GM19395 (cell line): ENCODE results near the gene TANGO2.

ENCODE experiments used
- ATAC-seq: cut with Tn5 transposase; IDR thresholded peaks from one replicate; pipeline ENCODE4 v1.9.1; 2021; ENCODE audit warnings: mild to moderate bottlenecking, moderate library complexity; ENCODE audit not compliant: unreplicated experiment

Gene TANGO2

DNA sequence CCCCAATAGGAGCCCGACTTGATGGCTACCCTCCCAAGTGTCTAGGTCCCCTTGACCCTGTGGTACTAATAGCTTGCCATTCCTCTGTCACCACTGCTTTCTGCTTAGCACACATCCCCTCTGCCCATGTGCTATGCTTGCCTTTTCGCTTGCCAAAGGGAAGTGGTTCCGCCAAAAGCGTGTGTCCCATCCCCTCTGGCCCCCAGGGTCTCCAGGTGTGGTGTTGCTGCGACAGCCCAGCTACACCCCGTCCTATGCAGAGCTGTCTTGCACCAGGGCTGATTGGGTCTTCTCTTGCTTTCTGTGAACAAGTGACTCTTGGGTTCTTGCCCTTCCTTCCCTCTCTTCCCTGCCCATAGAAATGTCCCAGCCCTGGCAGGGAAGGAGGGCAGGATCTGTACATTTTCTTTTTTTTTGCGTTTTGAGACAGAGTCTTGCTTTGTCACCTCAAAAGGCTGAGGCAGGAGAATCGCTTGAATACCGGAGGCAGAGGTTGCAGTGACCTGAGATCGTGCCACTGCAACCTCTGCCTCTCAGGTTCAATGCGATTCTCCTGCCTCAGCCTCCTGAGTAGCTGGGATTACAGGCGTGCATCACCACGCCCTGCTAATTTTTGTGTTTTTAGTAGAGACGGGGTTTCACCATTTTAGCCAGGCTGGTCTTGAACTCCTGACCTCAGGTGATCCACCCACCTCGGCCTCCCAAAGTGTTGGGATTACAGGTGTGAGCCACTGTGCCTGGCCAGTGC is 3.9 kb downstream of the TANGO2 start:
- ATAC-seq: no peak

DNA sequence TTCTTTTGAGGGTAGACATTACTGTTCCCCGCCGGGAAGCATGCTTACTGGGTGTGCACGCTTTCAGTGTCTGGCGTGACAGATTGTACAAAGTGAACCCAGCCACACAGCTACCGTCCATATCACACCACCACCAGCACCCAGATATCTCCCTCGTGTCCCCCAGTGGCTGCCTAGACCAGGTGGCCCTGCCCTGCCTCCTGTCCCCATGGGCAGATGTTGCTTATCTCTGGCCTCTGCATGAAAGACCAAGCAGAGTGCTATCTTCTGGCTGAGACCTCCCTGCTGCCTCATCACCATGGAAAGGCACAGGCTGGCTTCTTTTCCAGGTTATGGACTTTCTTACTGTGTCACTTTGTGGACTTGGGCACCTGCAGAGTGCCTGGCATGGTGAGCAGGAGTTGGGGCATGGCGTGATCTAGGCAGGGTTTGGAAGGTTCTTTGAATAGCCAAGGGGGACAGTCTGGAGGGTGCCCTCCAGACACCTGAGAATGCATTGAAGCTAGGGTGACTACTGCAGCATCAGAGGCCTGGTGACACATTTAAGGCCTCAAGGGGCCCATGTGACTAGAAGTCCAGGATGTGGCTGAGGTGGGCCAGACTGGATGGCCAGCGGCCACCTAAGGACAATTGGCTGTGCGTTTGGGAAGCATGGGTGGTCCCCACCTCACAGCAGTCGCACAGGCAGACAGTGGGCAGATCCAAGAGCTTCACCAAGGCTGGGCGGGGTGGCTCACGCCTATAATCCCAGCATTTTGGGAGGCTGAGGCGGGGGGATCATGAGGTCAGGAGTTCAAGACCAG is 4.7 kb downstream of the TANGO2 start:
- no peak for ATAC-seq

DNA sequence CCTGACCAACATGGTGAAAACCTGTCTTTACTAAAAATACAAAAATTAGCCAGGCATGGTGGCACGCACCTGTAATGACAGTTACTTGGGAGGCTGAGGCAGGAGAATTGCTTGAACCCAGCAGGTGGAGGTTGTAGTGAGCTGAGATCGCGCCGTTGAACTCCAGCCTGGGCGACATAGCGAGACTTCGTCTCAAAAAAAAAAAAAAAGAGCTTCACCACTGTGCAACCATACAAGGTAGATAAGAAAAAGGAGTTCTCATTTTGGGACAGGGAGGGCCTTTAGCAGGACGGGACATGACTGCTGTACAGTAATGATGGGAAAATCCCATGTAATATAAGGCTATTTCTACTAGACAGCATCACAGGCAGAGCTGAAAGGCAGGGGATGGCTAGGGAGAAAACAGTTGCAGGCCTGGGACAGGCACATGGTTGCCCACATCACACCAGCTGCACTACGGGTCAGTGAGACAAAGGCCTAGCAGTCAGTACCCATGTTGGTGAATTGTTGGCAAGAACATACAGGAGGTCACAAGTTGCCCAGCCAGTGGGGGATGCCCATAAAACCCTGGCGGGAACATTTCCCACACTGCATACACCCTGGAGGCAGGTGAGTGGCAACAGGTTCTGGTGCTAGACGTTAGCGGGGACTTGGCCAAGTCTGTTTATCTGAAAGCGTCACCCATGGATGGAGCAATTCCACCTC is 5.4 kb downstream of the TANGO2 start:
- ATAC-seq: no peak

DNA sequence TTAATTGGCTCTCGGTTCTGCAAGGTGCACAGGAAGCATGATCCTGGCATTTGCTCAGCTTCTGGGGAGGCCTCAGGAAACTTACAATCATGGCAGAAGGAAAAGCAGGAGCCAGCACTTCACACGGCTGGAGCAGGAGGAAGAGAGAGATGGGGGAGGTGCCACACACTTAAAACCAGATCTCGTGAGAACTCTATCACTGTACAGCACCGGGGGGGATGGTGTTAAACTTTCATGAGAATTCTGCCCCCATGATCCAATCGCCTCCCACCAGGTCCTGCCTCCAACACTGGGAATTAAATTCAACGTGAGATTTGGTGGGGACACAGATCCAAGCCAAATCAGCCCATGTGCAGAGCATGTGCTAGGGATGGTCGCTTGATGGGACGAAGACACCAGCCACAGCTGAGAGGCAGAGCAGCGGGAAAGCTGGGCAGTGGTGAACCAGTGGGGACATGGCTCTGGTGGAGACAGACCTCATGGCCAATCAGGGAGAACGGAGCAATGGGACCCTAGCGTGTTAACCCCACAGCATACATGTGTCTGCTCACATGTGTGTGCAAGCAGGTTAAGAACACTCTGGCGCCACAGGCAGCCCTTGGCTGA is 6.2 kb downstream of the TANGO2 start:
- ATAC-seq: no peak

DNA sequence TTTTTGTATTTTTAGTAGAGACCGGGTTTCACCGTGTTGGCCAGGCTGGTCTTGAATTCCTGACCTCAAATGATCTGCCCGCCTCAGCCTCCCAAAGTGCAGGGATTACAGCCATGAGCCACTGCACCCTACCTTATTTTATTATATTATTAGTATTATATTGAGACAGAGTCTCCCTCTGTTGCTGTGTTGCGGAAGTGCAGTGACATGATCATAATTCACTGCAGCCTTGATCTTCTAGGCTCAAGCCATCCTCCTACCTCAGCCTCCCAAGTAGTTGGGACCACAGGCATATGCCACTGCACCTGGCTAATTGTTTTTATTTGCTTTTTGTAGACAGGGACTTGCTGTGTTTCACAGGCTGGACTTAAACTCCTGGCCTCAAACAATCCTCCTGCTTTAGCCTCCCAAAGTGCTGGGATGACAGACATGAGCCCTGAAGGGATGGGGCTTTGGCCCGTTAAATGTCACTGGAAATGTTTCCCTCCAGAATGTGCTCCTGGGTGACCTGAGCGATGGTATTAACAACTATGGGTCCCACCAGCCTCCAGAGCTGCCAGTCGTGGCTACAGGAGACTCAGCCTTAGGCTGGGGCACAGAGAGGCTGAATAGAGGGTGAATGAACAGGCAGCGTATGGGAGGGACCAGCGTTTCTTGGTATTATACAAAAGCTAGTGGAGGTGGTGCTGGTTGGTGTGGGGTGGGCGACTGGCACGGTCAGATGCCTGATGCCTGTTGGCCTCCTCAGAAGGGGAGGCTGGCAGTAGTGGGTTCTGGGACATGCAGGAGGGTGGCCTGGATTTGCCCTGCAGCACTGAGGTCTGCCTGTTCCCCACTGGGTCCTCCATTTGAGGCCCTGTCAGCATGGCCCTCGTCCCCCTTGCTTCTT is 7.3 kb downstream of the TANGO2 start:
- no peak for ATAC-seq

DNA sequence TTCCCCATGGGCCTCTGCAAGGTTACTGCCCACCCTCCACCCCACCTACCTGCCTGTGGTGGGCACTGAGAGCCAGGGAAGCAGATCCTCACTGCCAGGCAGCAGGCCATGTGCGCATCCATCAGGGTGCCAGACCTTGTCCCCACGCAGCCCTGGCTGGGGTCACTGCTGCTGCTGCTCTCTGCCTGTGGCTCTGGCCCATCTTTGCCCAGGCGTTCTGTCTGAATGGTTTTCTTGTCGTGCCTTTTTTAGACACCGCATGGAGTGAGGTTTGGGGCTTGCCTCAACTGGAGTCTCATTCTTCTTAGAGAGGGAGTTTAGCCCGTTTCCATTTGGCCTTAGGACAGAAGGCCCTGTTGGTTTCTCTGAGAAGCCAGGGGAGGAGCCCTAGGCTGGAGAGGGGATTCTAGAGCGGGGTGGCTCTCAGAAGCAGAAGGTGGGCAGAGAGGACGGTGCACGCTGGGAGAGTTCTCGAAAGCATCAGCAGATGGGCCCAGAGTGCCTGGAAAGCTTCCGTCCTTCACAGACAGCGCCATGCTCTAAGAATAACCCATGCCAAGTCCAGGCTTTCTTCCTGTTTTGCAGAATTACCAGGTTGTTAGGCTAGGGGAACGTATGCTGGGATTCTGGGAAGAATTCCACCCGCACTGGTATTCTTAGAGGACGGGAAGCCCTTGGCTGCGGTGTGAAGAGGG is 8.1 kb downstream of the TANGO2 start:
- no peak for ATAC-seq

DNA sequence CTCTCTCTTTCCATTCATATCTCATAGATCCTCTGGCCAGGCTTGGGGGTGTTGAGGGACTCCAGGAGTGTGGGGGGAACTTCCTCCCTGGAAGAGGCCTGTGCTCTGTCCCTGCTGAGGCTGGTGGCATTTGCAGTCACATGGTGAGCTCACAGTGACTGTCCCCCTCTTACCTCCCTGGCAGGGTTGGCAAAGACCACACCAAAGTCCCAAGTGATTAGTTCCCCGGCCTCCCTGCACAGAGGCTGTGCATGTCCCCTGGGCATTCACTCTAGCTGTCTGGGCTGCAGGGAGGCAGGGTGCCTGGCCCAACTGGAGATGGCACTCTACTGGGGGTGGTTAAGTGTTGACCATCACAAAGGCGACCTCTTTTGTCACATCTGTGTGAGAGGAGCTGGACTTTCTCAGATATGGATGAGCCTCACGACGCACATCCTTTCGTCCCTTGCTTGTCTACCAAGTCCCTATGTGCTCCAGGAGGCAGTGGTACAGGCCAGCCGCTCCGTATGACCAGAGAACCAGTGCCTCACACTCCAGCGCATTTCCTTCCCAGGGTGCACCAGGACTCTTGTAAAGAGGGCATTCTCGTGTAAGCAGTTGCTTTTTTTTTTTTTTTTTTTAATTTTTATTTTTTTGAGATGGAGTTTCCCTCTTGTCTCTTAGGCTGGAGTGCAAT is 8.8 kb downstream of the TANGO2 start:
- ATAC-seq: no peak

DNA sequence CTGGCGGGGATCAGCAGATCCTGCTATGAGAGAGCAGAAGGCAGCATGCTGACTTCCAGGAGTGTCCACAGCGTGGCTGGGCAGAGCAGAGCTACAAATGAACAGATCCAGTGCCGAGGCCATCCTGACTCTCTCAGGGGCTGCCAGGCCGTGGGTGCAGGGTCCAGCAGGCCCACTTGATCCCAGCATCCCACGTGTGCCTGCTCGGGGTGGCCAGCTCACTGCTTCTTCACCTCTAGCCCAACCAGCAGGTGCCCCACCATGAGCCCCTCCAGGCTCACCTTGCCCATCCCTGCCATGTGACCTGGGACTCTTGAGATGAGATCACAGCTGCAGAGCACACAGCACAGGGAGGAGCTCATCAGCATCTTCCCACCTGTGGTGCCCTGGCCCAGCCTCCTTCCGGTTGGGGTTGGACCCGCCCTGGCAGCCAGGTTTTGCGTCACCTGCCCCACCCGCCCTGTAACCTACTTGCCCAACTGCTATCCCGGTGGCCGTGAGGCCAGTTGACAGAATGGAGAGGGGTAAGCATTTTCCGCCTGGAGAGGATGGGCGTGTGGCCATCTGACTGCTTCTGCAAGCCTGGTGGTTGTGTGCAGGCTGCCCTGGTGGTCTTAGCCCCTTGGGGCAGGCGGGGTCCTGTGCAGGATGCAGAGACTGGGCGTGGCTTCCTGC is 11.0 kb downstream of the TANGO2 start:
- no peak for ATAC-seq

DNA sequence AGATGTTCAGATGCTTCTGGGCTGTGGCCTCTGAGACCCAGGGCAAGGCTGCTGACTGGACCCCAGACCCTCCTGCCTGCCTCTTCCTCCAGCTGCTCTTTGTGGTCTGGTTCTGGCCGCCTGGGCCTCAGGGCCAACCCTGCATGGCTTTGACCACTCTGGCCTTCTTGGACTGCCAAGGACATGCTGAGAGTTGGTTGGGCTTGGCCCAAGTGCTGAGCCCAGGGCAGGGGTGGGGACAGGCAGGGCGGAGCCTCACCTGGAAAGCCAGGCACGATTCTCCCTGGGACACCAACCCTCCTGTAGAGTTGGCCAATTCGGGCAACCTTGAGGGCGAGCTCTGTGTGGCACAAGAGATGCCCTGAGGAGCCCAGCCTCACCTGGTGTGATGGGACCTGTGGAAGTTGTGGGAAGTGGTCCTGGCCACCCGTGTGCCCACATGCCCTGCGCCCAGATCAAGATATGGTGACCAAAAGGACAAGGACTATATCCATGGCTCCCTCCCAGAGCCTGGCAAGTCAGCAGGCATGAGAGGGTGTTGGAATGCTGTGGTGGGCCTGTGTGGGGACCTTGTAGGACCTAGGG is 11.6 kb downstream of the TANGO2 start:
- ATAC-seq: no peak

DNA sequence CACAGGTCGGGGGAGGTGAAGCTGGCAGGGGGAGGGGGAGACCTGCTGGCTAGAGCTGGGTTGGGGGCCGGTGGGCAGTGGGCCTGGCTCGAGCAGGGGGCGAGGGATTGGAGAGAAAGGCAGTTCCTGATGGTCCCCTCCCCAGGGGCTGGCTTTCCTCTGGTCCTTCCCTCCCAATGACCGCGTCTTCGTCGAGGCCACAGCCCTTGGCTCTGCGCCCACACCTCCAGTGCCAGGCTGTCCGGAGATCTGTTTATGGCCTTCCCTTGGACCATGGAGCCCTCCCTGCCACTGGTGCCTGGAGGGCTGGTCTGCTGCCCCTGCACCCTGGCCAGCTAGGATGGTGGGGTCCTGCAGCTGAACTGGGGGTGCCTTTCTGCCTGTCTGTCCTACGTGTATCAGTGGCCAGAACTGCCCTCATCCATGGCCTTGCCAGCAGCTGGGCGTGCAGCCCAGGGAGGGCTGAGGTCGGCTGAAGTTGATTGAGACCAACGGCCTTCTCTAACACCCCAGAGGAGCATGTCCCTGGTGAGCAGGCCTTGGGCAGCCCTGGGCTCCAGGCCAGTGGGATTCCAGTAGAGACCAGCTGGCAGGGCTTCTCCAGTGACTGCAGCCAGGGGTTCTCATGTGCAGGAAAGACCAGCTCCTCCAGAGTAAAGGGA is 12.3 kb downstream of the TANGO2 start:
- no peak for ATAC-seq

DNA sequence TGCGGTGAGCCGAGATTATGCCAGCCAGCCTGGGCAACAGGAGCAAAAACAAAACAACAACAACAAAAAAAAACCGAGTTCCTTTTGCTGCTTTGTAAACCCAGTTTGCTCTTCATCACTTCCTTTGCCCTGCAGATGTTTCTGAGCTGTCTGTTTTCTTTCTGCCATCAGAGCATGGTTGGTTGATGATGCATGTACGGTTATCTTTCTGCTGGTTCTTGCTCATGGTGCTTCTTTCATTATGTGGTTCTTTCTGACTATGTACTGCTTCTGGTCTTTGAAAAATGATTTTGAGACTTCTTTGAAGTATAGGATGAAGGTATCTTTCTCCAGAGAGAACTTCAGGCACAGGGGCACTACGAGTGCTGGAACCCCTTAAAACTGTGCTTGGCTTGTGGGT is 13.2 kb downstream of the TANGO2 start:
- ATAC-seq: no peak

DNA sequence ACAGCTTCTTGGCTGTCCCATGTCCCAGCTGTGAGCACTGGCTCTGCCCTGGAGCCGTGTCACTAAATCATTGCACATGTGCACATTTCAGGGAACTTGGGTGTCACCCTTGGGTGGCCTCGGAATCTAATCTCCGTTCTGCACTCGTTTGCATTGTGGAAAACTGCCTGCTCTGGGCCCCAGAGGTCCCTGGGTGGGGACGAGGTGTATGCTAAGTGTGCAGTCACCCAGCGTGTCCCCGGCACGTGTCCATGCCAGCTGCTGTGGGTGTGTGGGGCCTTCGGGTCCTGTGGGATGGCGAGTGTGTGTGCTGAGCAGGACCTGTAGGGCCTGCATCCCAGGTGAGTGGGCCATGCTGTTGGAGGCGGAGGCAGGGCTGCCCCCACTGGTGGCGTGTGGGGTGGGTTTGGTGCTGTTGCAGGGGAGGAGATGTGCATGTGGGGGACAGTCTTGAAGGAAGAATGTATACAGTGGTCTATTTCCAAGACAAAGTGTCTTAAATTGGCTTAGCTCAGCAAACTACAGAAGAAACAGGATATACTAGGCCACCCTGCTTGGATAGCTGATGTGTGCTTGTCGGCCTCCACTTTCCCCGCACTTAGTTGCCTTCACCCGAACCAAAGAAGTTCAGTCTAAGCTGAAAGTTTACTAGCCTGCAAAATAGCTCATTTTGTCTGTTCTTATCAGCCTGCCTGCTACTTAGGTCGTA is 14.6 kb downstream of the TANGO2 start:
- ATAC-seq: no peak

DNA sequence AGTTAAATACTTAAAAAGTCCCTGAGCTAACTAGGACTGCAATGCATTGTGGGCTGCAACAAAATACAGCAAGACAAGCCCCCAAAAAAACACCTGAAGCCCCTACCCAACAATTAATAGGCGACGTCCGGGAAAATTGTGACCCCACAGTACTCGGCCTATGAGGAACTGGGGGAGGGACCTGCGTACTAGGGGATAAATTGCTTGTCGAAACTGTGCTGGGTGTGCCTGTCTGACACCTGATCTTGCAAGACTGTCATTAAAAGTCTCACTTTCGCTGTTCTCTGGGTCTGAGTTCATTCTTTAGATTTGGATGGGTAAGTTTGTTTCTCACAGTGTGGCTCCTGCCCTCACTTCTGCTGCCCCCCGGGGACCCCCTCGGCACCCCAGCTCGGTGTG is 15.2 kb downstream of the TANGO2 start:
- ATAC-seq: no peak

DNA sequence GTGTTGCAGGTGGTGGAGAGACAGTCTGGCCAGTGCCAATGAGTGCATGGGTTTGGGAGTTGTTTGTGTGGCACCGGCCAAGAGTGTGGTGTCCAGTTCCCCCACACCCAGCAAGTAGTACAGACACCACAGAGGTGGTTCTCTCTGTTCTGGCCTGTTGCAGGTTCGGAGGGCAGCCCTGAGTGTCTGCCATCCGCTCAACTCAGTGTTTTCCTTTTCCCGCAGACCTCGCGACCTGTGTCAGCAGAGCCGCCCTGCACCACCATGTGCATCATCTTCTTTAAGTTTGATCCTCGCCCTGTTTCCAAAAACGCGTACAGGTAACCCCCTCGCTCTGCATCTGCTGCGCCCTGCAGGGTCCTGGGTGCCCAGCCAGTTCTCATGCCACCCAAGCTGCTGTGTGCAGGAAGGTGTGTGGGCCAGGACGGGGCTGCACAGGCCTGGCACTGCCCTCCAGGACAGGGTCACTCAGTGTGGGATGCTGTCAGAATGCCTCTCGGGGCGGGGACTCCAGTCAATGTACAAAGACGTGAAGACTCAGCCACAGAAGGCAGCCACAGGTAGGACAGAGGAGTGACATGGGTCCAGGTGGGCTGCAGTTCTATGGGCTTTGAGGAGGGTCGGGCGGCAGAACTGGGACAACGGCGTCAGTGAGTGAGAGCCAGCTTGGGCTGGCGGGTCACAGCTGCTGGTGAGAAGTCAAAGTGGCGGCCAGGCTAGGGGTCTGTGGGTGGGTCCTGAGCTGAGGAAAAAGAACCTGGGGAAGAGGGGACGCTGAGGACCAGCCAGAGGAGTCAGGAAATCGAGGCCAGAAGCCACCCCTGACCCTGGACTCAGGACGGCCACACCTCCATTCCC is 15.9 kb downstream of the TANGO2 start:
- ATAC-seq: no peak

DNA sequence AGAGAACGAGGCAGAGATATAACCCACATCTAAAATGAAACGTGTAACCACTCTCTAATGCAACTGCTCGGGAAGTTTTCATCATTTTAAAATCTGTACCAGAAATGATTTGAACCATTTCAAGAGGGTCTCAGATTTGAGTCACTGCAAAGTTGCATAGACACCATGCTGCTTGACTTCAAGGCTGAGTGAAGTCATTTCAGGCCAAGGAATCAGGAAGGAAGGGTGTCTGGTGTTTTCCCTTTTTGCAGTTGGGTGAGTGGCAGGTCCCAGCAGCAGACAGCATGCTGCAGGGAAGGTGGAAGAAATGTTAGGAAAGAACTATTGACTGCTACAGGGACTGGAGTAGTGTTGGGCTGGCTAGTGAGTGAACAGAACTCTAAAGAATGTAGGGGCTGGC is 16.5 kb downstream of the TANGO2 start:
- ATAC-seq: no peak

DNA sequence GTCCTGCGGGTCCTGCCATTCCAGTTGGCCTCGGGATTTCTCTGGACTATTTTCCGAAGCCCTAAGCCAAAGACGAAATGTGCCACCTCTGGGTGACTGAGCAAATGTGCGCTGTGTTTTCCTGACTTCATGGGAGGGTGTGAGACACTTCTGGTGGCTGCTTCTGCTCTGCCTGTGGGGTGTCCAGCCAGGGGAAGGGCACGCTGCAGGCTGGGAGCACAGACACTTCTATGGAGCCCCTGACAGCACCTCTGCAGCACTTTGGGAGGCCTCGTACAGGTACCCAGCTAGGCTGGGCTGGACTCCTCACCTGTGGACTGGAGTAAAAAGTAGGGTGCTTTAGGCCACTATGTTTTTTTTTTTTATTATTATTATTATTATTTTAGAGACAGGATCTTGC is 17.7 kb downstream of the TANGO2 start:
- ATAC-seq: no peak
